Suprapubic skin (tissue), 3 donors: Measurements from ENCODE around the gene CCT8L2.
"Not testable (repeated sequence)": the region's sequence is repeated elsewhere in the genome, so short reads cannot be mapped to it uniquely, and the experiment has no call there.

Experiments
- POLR2A ChIP-seq, 2 donors: fragments of 450-650 bp; IDR thresholded peaks; one replicate each; pipeline ENCODE4 v1.6.1; 2017; ENCODE audit warnings: antibody characterized with exemption in 2 of 2, mild to moderate bottlenecking in 2 of 2, moderate library complexity in 2 of 2
- TF ChIP-seq, protein P1 (sequence below), 2 donors: fragments of 200-600 bp in 1 of 2; fragments of 450-650 bp in 1 of 2; sonication (generic) in 1 of 2; IDR thresholded peaks; one replicate each; pipeline ENCODE4 v1.5.1; 2016 to 2019; ENCODE audit warnings: antibody characterized with exemption in 2 of 2, mild to moderate bottlenecking in 1 of 2, moderate library complexity in 1 of 2

DNA sequence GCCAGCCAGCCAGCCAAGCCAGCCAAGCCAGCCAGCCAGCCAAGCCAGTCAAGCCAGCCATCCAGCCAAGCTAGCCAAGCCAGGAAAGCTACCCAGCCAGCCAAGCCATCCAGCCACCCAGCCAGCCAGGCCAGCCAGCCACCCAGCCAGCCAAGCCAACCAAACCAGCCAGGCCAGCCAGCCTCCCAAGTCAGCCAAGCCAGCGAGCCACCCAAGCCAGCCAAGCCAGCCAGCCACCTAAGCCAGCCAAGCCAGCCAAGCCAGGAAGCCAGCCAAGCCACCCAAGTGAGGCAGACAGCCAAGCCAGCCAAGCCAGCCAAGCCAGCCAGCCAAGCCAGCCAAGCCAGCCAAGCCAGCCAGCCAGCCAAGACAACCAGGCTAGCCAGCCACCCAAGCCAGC, 32.6 kb downstream of the CCT8L2 start:
- TF ChIP-seq, protein P1, sequence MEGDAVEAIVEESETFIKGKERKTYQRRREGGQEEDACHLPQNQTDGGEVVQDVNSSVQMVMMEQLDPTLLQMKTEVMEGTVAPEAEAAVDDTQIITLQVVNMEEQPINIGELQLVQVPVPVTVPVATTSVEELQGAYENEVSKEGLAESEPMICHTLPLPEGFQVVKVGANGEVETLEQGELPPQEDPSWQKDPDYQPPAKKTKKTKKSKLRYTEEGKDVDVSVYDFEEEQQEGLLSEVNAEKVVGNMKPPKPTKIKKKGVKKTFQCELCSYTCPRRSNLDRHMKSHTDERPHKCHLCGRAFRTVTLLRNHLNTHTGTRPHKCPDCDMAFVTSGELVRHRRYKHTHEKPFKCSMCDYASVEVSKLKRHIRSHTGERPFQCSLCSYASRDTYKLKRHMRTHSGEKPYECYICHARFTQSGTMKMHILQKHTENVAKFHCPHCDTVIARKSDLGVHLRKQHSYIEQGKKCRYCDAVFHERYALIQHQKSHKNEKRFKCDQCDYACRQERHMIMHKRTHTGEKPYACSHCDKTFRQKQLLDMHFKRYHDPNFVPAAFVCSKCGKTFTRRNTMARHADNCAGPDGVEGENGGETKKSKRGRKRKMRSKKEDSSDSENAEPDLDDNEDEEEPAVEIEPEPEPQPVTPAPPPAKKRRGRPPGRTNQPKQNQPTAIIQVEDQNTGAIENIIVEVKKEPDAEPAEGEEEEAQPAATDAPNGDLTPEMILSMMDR (IDR thresholded peaks at IDR 0.05): not testable (repeated sequence)
- not testable (repeated sequence) for TF ChIP-seq POLR2A (IDR thresholded peaks at IDR 0.05)
